PC-9 (cell line): ENCODE data around the gene ME2. TPM values are rescaled to one million over a fixed set of nuclear protein-coding genes. Genes with fewer than 3 reads are reported as not detected.
"Not testable (repeated sequence)": the region's sequence is repeated elsewhere in the genome, so short reads cannot be mapped to it uniquely, and the experiment has no call there.

Experiments
- BruUV-seq: library from RNA; stranded (reverse); fragments of 400-500 nt; replicated peaks from 2 replicates; lab custom pipeline; 2021; lab: Mats Ljungman, UMichigan
- CTCF ChIA-PET: fragments of 300-600 bp; sonication (Branson Sonifier 250); formaldehyde crosslinking; loops from one replicate; lab custom pipeline; 2022; ENCODE audit warnings: antibody characterized with exemption; lab: Charles Lee
- POLR2A ChIA-PET: fragments of 300-600 bp; sonication (Branson Sonifier 250); formaldehyde crosslinking; loops from one replicate; lab custom pipeline; 2022; ENCODE audit warnings: antibody characterized with exemption; ENCODE audit not compliant: unreplicated experiment; lab: Charles Lee
- DNase-seq, 2 experiments: peaks; one replicate each; pipeline versions ENCODE4 v3.0.0 to v3.0.0-alpha.2; 2015 to 2022; ENCODE audit warnings: mixed read lengths in 1 of 2
- H2AFZ ChIP-seq: fragments of 200-600 bp; sonication (generic); 2 replicates; pipeline ENCODE4 v1.8.1; 2017; ENCODE audit warnings: antibody characterized with exemption
- H3F3A ChIP-seq: fragments of 200-600 bp; sonication (generic); 2 replicates; pipeline ENCODE4 v1.8.1; 2017; ENCODE audit warnings: antibody characterized with exemption, mild to moderate bottlenecking, low read depth; ENCODE audit not compliant: insufficient read depth
- H3K27ac ChIP-seq: fragments of 200-600 bp; sonication (generic); 2 replicates; pipeline ENCODE4 v1.6.1; 2016; ENCODE audit warnings: mixed run types
- H3K27me3 ChIP-seq: fragments of 200-600 bp; sonication (generic); 2 replicates; pipeline ENCODE4 v1.6.1; 2016; ENCODE audit warnings: low read depth, mixed run types; ENCODE audit not compliant: insufficient read depth
- H3K36me3 ChIP-seq: fragments of 200-600 bp; sonication (generic); 2 replicates; pipeline ENCODE4 v1.6.1; 2016; ENCODE audit warnings: low read depth, mixed run types
- H3K4me1 ChIP-seq: fragments of 200-600 bp; sonication (generic); replicated peaks from 2 replicates; pipeline ENCODE4 v1.6.1; 2016; ENCODE audit warnings: mixed run types; ENCODE audit not compliant: insufficient read depth
- H3K4me2 ChIP-seq: fragments of 200-600 bp; sonication (generic); 2 replicates; pipeline ENCODE4 v1.6.1; 2017; ENCODE audit warnings: mixed run types
- H3K4me3 ChIP-seq: fragments of 200-600 bp; sonication (generic); 2 replicates; pipeline ENCODE4 v1.6.1; 2016; ENCODE audit warnings: mixed run types
- H3K79me2 ChIP-seq: fragments of 200-600 bp; sonication (generic); 2 replicates; pipeline ENCODE4 v1.6.1; 2017; ENCODE audit warnings: low read depth, mixed run types
- H3K9me2 ChIP-seq: fragments of 200-600 bp; sonication (generic); 2 replicates; pipeline ENCODE4 v1.8.1; 2017; ENCODE audit warnings: mild to moderate bottlenecking; ENCODE audit not compliant: insufficient read depth
- H3K9me3 ChIP-seq: fragments of 200-600 bp; sonication (generic); 2 replicates; pipeline ENCODE4 v1.8.1; 2016; ENCODE audit warnings: low read depth; ENCODE audit not compliant: insufficient read depth
- H4K20me1 ChIP-seq: fragments of 200-600 bp; sonication (generic); 2 replicates; pipeline ENCODE4 v1.8.1; 2017; ENCODE audit not compliant: insufficient read depth
- CTCF ChIP-seq: fragments of 200-600 bp; sonication (generic); conservative IDR thresholded peaks from 2 replicates; pipeline ENCODE4 v1.6.1; 2017; ENCODE audit warnings: mixed run types, antibody characterized with exemption, mild to moderate bottlenecking, moderate library complexity
- EZH2 ChIP-seq: fragments of 200-600 bp; sonication (generic); IDR thresholded peaks from 2 replicates; pipeline ENCODE4 v1.8.0; 2017; ENCODE audit warnings: antibody characterized with exemption, low read depth
- intact Hi-C: fragments of 100-400 bp; cut with micrococcal nuclease; formaldehyde crosslinking; loops from one replicate; pipeline ENCODE4 v1.10.0; 2022; ENCODE audit not compliant: unreplicated experiment
- total RNA-seq: library from RNA; stranded (reverse); gene quantifications from 2 replicates; pipeline ENCODE4 v1.2.3, GENCODE V29; 2021

The ME2 gene
- total RNA-seq, 1 experiment from 2014 or later = 27.9 TPM

- Histone ChIP-seq H3K4me1 (no peaks in the 10 kb centered on the region), H3K27me3 (no peaks in the 10 kb centered on the region), H3K9me3 (no peaks in the 10 kb centered on the region; the same call in 1 of the 2 replicates), H4K20me1 (no peaks in the 10 kb centered on the region), H3K9me2 (no peaks in the 10 kb centered on the region), H3K36me3 (no peaks in the 10 kb centered on the region), H3F3A (no peaks in the 10 kb centered on the region), H3K79me2 (no peaks in the 10 kb centered on the region), H3K27ac (no peak overlapping the region), H2AFZ (no peak overlapping the region), H3K4me3 (no peak overlapping the region), H3K4me2 (no peak overlapping the region)
- TF ChIP-seq EZH2 (no peak), CTCF (no peak)
- intact Hi-C loops = no loop called here
- no TSS peak for BruUV-seq
- CTCF ChIA-PET = no interaction called here
- POLR2A ChIA-PET = no interaction called here
- DNase-seq = no peak
Observed at GRCh38 chr18:50994031-50994430, 115.1 kb downstream of the ME2 start.

DNA sequence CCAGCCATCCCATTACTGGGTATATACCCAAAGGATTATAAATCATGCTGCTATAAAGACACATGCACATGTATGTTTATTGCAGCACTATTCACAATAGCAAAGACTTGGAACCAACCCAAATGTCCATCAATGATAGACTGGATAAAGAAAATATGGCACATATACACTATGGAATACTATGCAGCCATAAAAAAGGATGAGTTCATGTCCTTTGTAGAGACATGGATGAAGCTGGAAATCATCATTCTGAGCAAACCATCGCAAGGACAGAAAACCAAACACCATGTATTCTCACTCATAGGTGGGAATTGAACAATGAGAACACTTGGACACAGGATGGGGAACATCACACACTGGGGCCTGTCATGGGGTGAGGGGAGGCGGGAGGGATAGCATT, 124.3 kb downstream of the ME2 start:
- CTCF ChIA-PET, H3K79me2 ChIP-seq, H3K4me3 ChIP-seq, H3K36me3 ChIP-seq, H3K27ac ChIP-seq, H4K20me1 ChIP-seq, POLR2A ChIA-PET, H3K4me1 ChIP-seq, DNase-seq, H3K27me3 ChIP-seq, H3K4me2 ChIP-seq, intact Hi-C loops, H2AFZ ChIP-seq, H3F3A ChIP-seq, BruUV-seq, H3K9me2 ChIP-seq, H3K9me3 ChIP-seq: not testable (repeated sequence)

Other genes starting within 250 kb of the ME2 start
- not detected in 2 replicates for gene MRO, start 59.1 kb upstream of the ME2 start, total RNA-seq
- gene ELAC1, start 88.9 kb downstream of the ME2 start, total RNA-seq = 5.2 and 6.0 TPM in 2 replicates
- gene SMAD4, start 151.1 kb downstream of the ME2 start, total RNA-seq = 51.2 and 60.7 TPM in 2 replicates